ENCODE measurements around the gene CNPY2. TPM values are rescaled to one million over a fixed set of nuclear protein-coding genes. Genes with fewer than 3 reads are reported as not detected.
A peak's percentile ranks its signal among the peaks of the same experiment; 100 is the strongest.

CNPY2 gene
- total and polyA plus RNA-seq, 2 of the 13 experiments (the other 11 are each of a cell fraction or from before 2014, with no cell fraction given) = 285 to 356 TPM

- no peak for TF ChIP-seq PBX2 (CRISPR knock-in tag; IDR thresholded peaks at IDR 0.05)
- TF ChIP-seq ZNF510 (CRISPR knock-in tag; IDR thresholded peaks at IDR 0.05; ENCODE audit: low read depth) = no peak
- no peak for TF ChIP-seq ZFP1 (CRISPR knock-in tag; IDR thresholded peaks at IDR 0.05)
- no peak for TF ChIP-seq ZNF772 (CRISPR knock-in tag; IDR thresholded peaks at IDR 0.05)
- TF ChIP-seq SOX5 (CRISPR knock-in tag; IDR thresholded peaks at IDR 0.05; ENCODE audit: borderline replicate concordance) = peak; percentile 68; the same call in 1 of the 2 replicates
- TF ChIP-seq TBX3 (IDR thresholded peaks at IDR 0.05; ENCODE audit: borderline replicate concordance) = no peak
- TF ChIP-seq GATAD2A (CRISPR knock-in tag; IDR thresholded peaks at IDR 0.05) = peak; percentile 85
- no peak for TF ChIP-seq ZNF776 (CRISPR knock-in tag; IDR thresholded peaks at IDR 0.05)
- no peak for TF ChIP-seq ZNF34 (CRISPR knock-in tag; IDR thresholded peaks at IDR 0.05; ENCODE audit: borderline replicate concordance)
- TF ChIP-seq ZNF724P (CRISPR knock-in tag; IDR thresholded peaks at IDR 0.05; ENCODE audit: borderline replicate concordance) = no peak
- no peak for TF ChIP-seq ZNF512 (CRISPR knock-in tag; IDR thresholded peaks at IDR 0.05)
- peak; percentile 63; the same call in 1 of the 2 replicates for TF ChIP-seq MEIS2 (CRISPR knock-in tag; IDR thresholded peaks at IDR 0.05)
- peak; percentile 53; the same call in 1 of the 2 replicates for TF ChIP-seq HOXA3 (CRISPR knock-in tag; IDR thresholded peaks at IDR 0.05)
- TF ChIP-seq NBN (conservative IDR thresholded peaks at IDR 0.05) = no peak
- no peak for TF ChIP-seq ZFP82 (CRISPR knock-in tag; IDR thresholded peaks at IDR 0.05; ENCODE audit: borderline replicate concordance)
- TF ChIP-seq CBX5 (CRISPR knock-in tag; IDR thresholded peaks at IDR 0.05; ENCODE audit: borderline replicate concordance) = no peak
- no peak for TF ChIP-seq TBP (CRISPR knock-in tag; IDR thresholded peaks at IDR 0.05)
- TF ChIP-seq GATAD1 (CRISPR knock-in tag; IDR thresholded peaks at IDR 0.05) = 0 out of 2 replicates have a peak, but pooled peaks have one; percentile 47
- no peak for TF ChIP-seq SNAPC5 (CRISPR knock-in tag; IDR thresholded peaks at IDR 0.05; ENCODE audit: borderline replicate concordance)
- TF ChIP-seq FOXM1 (CRISPR knock-in tag; IDR thresholded peaks at IDR 0.05) = no peak
- no peak for TF ChIP-seq RFXAP (CRISPR knock-in tag; IDR thresholded peaks at IDR 0.05; ENCODE audit: borderline replicate concordance)
- TF ChIP-seq HBP1 (CRISPR knock-in tag; IDR thresholded peaks at IDR 0.05; ENCODE audit: low read depth) = 0 out of 2 replicates have a peak, but pooled peaks have one; percentile 34
- peak; percentile 57 for TF ChIP-seq BCL6 (CRISPR knock-in tag; IDR thresholded peaks at IDR 0.05)
- no peak for TF ChIP-seq CBFB (CRISPR knock-in tag; IDR thresholded peaks at IDR 0.05)
- TF ChIP-seq ZNF383 (CRISPR knock-in tag; IDR thresholded peaks at IDR 0.05; ENCODE audit: borderline replicate concordance) = no peak
- TF ChIP-seq ZNF691 (CRISPR knock-in tag; IDR thresholded peaks at IDR 0.05; ENCODE audit: borderline replicate concordance, low read depth) = no peak
- TF ChIP-seq YEATS2 (CRISPR knock-in tag; IDR thresholded peaks at IDR 0.05; ENCODE audit: borderline replicate concordance) = no peak
Measured at GRCh38 chr12:56362130-56363059, 46.6 kb upstream of the CNPY2 start, which contains the start of gene APOF (continued).

Data from HepG2 (cell line).